OCI-LY1 (cell line): ENCODE data around the gene OCLN.
"Not testable (repeated sequence)": the region's sequence is repeated elsewhere in the genome, so short reads cannot be mapped to it uniquely, and the experiment has no call there.

Experiments used
- CTCF ChIP-seq: fragments of 200-600 bp; sonication (generic), shearing (Covaris generic); IDR thresholded peaks from 2 replicates; pipeline ENCODE4 v1.5.1; 2017; ENCODE audit warnings: mild to moderate bottlenecking, antibody characterized with exemption, low read length, moderate library complexity, mixed read lengths
- EZH2 ChIP-seq: fragments of 200-600 bp; sonication (generic), shearing (Covaris generic); IDR thresholded peaks from 2 replicates; pipeline ENCODE4 v1.8.0; 2017; ENCODE audit warnings: borderline replicate concordance, mixed run types, mild to moderate bottlenecking, antibody characterized with exemption, low read length, moderate library complexity, mixed read lengths

GRCh38 chr5:69538735-69539134, 46.1 kb downstream of the OCLN start:
- TF ChIP-seq CTCF, EZH2: not testable (repeated sequence)
